ENCODE results near the gene FBXL19. TPM values are rescaled to one million over a fixed set of nuclear protein-coding genes. Genes with fewer than 3 reads are reported as not detected.

FBXL19 gene
- total RNA-seq, 4 donors from 2014 or later: 2.4 to 6.2 (median 4.2) TPM

- TF ChIP-seq, protein P1, sequence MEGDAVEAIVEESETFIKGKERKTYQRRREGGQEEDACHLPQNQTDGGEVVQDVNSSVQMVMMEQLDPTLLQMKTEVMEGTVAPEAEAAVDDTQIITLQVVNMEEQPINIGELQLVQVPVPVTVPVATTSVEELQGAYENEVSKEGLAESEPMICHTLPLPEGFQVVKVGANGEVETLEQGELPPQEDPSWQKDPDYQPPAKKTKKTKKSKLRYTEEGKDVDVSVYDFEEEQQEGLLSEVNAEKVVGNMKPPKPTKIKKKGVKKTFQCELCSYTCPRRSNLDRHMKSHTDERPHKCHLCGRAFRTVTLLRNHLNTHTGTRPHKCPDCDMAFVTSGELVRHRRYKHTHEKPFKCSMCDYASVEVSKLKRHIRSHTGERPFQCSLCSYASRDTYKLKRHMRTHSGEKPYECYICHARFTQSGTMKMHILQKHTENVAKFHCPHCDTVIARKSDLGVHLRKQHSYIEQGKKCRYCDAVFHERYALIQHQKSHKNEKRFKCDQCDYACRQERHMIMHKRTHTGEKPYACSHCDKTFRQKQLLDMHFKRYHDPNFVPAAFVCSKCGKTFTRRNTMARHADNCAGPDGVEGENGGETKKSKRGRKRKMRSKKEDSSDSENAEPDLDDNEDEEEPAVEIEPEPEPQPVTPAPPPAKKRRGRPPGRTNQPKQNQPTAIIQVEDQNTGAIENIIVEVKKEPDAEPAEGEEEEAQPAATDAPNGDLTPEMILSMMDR (IDR thresholded peaks at IDR 0.05; ENCODE audit: low read depth): no peak
Observed at GRCh38 chr16:30899794-30900193, 23.6 kb upstream of the FBXL19 start.

DNA sequence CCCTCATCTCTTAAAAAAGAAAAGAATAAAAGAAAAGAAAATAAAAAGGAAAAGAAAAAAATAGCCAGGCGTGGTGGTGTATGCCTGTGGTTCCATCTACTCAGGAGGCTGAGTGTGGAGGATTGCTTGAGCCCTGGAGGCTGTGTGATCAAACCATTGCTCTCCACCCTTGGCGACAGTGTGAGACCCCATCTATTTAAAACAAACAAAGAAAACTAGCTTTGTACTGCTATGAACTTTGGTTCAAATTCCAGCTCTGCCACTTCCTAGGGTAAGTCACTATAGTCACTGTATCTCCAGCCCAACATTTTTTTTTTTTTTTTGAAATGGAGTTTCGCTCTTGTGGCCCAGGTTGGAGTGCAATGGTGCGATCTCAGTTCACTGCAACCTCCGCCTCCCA is 22.8 kb upstream of the FBXL19 start:
- TF ChIP-seq, protein P1 (IDR thresholded peaks at IDR 0.05; ENCODE audit: low read depth): no peak

DNA sequence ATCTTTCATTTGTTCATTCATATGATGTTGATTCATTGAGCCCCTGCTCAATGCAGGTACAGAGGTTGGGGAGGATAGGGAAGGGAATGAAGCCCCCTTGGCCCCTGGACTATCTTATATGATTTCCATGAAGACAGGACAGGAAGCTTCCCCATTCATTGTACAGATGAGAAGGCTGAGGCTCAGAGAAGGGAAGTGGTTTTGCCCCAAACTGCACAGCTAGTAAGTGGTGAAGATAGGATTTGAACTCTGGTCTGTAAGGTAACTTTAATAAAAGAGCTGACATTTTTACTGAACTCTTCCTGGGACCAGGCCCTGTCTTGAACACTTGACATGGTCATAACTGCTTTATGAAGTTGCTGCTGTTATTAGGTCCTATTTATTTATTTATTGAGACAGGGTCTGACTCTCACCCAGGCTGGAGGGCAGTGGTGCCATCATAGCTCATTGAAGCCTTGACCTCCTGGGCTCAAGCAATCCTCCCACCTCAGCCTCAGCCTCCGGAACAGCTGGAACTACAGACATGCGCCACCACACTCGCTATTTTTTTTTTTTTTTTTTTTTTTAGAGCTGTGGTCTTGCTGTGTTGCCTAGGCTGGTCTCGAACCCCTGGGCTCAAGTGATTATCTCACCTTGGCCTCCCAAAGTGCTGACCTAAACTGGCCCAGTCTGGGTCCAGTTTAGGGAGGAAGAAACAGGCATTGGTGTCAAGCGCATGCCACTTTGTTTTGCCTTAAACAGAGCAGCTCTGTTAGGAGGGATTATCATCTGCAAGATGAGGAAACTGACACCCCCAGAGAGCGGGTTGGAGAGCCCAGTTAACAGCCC is 22.0 kb upstream of the FBXL19 start:
- TF ChIP-seq, protein P1 (IDR thresholded peaks at IDR 0.05; ENCODE audit: low read depth): no peak

- TF ChIP-seq, protein P1 (IDR thresholded peaks at IDR 0.05; ENCODE audit: low read depth): no peak
Observed at GRCh38 chr16:30902029-30902972, 21.1 kb upstream of the FBXL19 start.

- TF ChIP-seq, protein P1 (IDR thresholded peaks at IDR 0.05; ENCODE audit: low read depth): no peak
Observed at GRCh38 chr16:30903002-30903401, 20.4 kb upstream of the FBXL19 start.

- TF ChIP-seq, protein P1 (IDR thresholded peaks at IDR 0.05; ENCODE audit: low read depth): no peak
Observed at GRCh38 chr16:30903596-30903995, 19.8 kb upstream of the FBXL19 start.
